WTC11 (cell line): ENCODE results near the gene LCTL. TPM values are rescaled to one million over a fixed set of nuclear protein-coding genes. Genes with fewer than 3 reads are reported as not detected.

Experiments used
- ATAC-seq: fragments of 200-7000 bp; cut with Tn5 transposase; 2 replicates; pipeline ENCODE4 v1.10.0; 2021; ENCODE audit warnings: mild to moderate bottlenecking, moderate library complexity
- CTCF ChIA-PET: fragments of 300-600 bp; sonication (Branson Sonifier 250); formaldehyde crosslinking; loops from one replicate; lab custom pipeline; 2021; ENCODE audit warnings: antibody characterized with exemption; lab: Charles Lee
- POLR2A ChIA-PET: fragments of 350-600 bp; sonication (Branson Sonifier 250); formaldehyde crosslinking; loops from one replicate; lab custom pipeline; 2021; ENCODE audit warnings: antibody characterized with exemption; lab: Charles Lee
- DNase-seq: peaks from one replicate; pipeline ENCODE4 v3.0.0; 2021; ENCODE audit warnings: low spot score
- H3K27ac Mint-ChIP-seq: 2 replicates; pipeline ENCODE4 v1.8.0; 2021; ENCODE audit warnings: mixed read lengths
- H3K27me3 Mint-ChIP-seq: 2 replicates; pipeline ENCODE4 v1.8.0; 2021; ENCODE audit warnings: low read depth, mild to moderate bottlenecking, moderate library complexity, mixed read lengths
- H3K36me3 Mint-ChIP-seq: 2 replicates; pipeline ENCODE4 v1.8.0; 2021; ENCODE audit warnings: mixed read lengths
- H3K4me1 Mint-ChIP-seq: 2 replicates; pipeline ENCODE4 v1.8.0; 2022; ENCODE audit warnings: mixed read lengths
- H3K4me3 Mint-ChIP-seq: 2 replicates; pipeline ENCODE4 v1.8.0; 2021; ENCODE audit warnings: mild to moderate bottlenecking, moderate library complexity, mixed read lengths
- H3K9me3 Mint-ChIP-seq: 2 replicates; pipeline ENCODE4 v1.8.0; 2021; ENCODE audit warnings: mixed read lengths
- CTCF ChIP-seq: fragments of 200-600 bp; IDR thresholded peaks from 2 replicates; pipeline ENCODE4 v1.8.0; 2022; ENCODE audit warnings: antibody characterized with exemption
- FOXP1 ChIP-seq: sonication (generic); formaldehyde crosslinking; IDR thresholded peaks from 2 replicates; pipeline ENCODE4 v1.8.0; 2022; ENCODE audit warnings: missing genetic modification reagents, mild to moderate bottlenecking, moderate library complexity, borderline replicate concordance
- HMGA2 ChIP-seq: fragments of 250-450 bp; sonication (Bioruptor Pico); IDR thresholded peaks from 2 replicates; pipeline ENCODE4 v1.4.0; 2021; ENCODE audit warnings: mild to moderate bottlenecking, moderate library complexity
- IRF2 ChIP-seq: sonication (generic); formaldehyde crosslinking; IDR thresholded peaks from 2 replicates; pipeline ENCODE4 v1.8.0; 2022; ENCODE audit warnings: low read depth, missing genetic modification reagents, borderline replicate concordance
- MLX ChIP-seq: sonication (generic); formaldehyde crosslinking; IDR thresholded peaks from 2 replicates; pipeline ENCODE4 v1.8.1; 2023; ENCODE audit warnings: mild to moderate bottlenecking, missing genetic modification reagents, moderate library complexity
- NFE2L1 ChIP-seq: sonication (generic); formaldehyde crosslinking; IDR thresholded peaks from 2 replicates; pipeline ENCODE4 v1.8.1; 2023; ENCODE audit warnings: missing genetic modification reagents
- NR2C2 ChIP-seq: sonication (generic); formaldehyde crosslinking; IDR thresholded peaks from 2 replicates; pipeline ENCODE4 v1.8.0; 2022; ENCODE audit warnings: mild to moderate bottlenecking, missing genetic modification reagents
- OVOL2 ChIP-seq: fragments of 250-450 bp; sonication (Bioruptor Pico); IDR thresholded peaks from 2 replicates; pipeline ENCODE4 v1.9.0; 2021; ENCODE audit warnings: mild to moderate bottlenecking, borderline replicate concordance
- SP1 ChIP-seq: sonication (generic); formaldehyde crosslinking; conservative IDR thresholded peaks from 2 replicates; pipeline ENCODE4 v1.8.1; 2022; ENCODE audit warnings: missing genetic modification reagents
- TEAD1 ChIP-seq: sonication (generic); formaldehyde crosslinking; IDR thresholded peaks from 2 replicates; pipeline ENCODE4 v1.8.0; 2022; ENCODE audit warnings: mild to moderate bottlenecking, missing genetic modification reagents
- TEAD4 ChIP-seq: sonication (generic); formaldehyde crosslinking; IDR thresholded peaks from 2 replicates; pipeline ENCODE4 v1.8.0; 2022; ENCODE audit warnings: mild to moderate bottlenecking, missing genetic modification reagents
- TP53 ChIP-seq: sonication (generic); formaldehyde crosslinking; IDR thresholded peaks from 2 replicates; pipeline ENCODE4 v1.8.1; 2023; ENCODE audit warnings: mild to moderate bottlenecking, missing genetic modification reagents
- ZNF121 ChIP-seq: sonication (generic); formaldehyde crosslinking; IDR thresholded peaks from 2 replicates; pipeline ENCODE4 v1.8.0; 2023; ENCODE audit warnings: missing genetic modification reagents
- ZNF219 ChIP-seq: sonication (generic); formaldehyde crosslinking; IDR thresholded peaks from 2 replicates; pipeline ENCODE4 v1.8.0; 2023; ENCODE audit warnings: missing genetic modification reagents, mild to moderate bottlenecking, borderline replicate concordance
- ZNF232 ChIP-seq: sonication (generic); formaldehyde crosslinking; IDR thresholded peaks from 2 replicates; pipeline ENCODE4 v1.8.0; 2022; ENCODE audit warnings: mild to moderate bottlenecking, missing genetic modification reagents
- ZNF281 ChIP-seq: sonication (generic); formaldehyde crosslinking; IDR thresholded peaks from 2 replicates; pipeline ENCODE4 v1.8.0; 2023; ENCODE audit warnings: mild to moderate bottlenecking, missing genetic modification reagents
- total RNA-seq: library from RNA; stranded (reverse); gene quantifications from 3 replicates; pipeline ENCODE4 v1.2.3, GENCODE V29; 2021
- TF ChIP-seq, protein P1 (sequence below): sonication (generic); formaldehyde crosslinking; IDR thresholded peaks from 2 replicates; pipeline ENCODE4 v1.8.1; 2023; ENCODE audit warnings: mild to moderate bottlenecking, moderate library complexity, missing genetic modification reagents
- TF ChIP-seq, protein P2 (sequence below): sonication (generic); formaldehyde crosslinking; IDR thresholded peaks from 2 replicates; pipeline ENCODE4 v1.8.1; 2022; ENCODE audit warnings: low read depth, missing genetic modification reagents, borderline replicate concordance
- TF ChIP-seq, protein P3 (sequence below): sonication (generic); formaldehyde crosslinking; conservative IDR thresholded peaks from 2 replicates; pipeline ENCODE4 v1.8.1; 2022; ENCODE audit warnings: mild to moderate bottlenecking, missing genetic modification reagents

Gene LCTL
- total RNA-seq, 1 experiment from 2014 or later = 2.2 TPM

DNA sequence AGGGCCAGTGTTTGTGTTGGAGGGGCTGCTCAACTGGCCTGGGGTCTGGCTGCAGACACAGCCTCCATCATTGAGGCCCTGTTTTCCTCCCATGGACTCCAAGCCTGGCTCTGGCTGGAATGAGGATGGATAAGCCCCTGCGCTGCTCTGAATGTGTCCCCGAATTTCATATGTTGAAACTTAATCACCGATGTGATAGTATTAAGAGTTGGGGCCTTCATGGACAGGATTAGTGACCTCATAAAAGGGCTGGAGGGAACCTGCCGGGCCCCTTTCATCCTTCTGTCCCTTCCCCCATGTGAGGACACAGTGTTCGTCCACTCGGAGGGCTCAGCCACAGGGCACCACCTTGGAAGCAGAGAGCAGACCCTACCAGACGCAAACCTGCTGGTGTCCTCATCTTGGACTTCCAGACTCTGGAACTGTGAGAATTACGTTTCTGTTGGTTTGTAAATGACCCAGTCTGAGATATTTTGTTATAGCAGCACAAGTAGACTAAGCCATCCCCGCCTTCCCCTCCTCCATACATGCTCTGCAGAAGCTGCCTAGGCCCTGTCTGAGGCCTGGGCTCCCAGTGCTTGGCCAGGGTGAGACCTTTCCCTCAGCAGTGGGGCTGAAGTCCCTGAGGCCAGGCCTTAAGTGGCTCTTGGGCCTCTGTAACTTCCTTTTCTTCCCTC, 3.8 kb upstream of the LCTL start (continued):
- TF ChIP-seq, protein P1, sequence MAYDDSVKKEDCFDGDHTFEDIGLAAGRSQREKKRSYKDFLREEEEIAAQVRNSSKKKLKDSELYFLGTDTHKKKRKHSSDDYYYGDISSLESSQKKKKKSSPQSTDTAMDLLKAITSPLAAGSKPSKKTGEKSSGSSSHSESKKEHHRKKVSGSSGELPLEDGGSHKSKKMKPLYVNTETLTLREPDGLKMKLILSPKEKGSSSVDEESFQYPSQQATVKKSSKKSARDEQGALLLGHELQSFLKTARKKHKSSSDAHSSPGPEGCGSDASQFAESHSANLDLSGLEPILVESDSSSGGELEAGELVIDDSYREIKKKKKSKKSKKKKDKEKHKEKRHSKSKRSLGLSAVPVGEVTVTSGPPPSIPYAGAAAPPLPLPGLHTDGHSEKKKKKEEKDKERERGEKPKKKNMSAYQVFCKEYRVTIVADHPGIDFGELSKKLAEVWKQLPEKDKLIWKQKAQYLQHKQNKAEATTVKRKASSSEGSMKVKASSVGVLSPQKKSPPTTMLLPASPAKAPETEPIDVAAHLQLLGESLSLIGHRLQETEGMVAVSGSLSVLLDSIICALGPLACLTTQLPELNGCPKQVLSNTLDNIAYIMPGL (CRISPR knock-in tag) = no peak

GRCh38 chr15:66567897-66568296, 2.1 kb upstream of the LCTL start:
- Mint-ChIP-seq H3K4me3 (no peak overlapping the region), H3K27ac (no peak overlapping the region), H3K36me3 (no peaks in the 10 kb centered on the region), H3K9me3 (no peaks in the 10 kb centered on the region), H3K4me1 (peaks cover 30% of the 10 kb centered on the region), H3K27me3 (no peaks in the 10 kb centered on the region)
- POLR2A ChIA-PET = no interaction called here
- CTCF ChIA-PET = interaction anchor here (0.9 to 2.6 kb wide), 3 partner anchors 69 to 206 kb away, joined by 4 to 11 read pairs (median 5); no protein-coding TSS in a partner anchor
- ATAC-seq (no peak), DNase-seq (no peak)
- TF ChIP-seq OVOL2 (CRISPR knock-in tag) (no peak), ZNF121 (CRISPR knock-in tag) (no peak), TEAD1 (CRISPR knock-in tag) (no peak), NR2C2 (CRISPR knock-in tag) (no peak), TP53 (CRISPR knock-in tag) (no peak), FOXP1 (CRISPR knock-in tag) (no peak), MLX (no peak)
- TF ChIP-seq, protein P2, sequence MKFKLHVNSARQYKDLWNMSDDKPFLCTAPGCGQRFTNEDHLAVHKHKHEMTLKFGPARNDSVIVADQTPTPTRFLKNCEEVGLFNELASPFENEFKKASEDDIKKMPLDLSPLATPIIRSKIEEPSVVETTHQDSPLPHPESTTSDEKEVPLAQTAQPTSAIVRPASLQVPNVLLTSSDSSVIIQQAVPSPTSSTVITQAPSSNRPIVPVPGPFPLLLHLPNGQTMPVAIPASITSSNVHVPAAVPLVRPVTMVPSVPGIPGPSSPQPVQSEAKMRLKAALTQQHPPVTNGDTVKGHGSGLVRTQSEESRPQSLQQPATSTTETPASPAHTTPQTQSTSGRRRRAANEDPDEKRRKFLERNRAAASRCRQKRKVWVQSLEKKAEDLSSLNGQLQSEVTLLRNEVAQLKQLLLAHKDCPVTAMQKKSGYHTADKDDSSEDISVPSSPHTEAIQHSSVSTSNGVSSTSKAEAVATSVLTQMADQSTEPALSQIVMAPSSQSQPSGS (CRISPR knock-in tag) = no peak

DNA sequence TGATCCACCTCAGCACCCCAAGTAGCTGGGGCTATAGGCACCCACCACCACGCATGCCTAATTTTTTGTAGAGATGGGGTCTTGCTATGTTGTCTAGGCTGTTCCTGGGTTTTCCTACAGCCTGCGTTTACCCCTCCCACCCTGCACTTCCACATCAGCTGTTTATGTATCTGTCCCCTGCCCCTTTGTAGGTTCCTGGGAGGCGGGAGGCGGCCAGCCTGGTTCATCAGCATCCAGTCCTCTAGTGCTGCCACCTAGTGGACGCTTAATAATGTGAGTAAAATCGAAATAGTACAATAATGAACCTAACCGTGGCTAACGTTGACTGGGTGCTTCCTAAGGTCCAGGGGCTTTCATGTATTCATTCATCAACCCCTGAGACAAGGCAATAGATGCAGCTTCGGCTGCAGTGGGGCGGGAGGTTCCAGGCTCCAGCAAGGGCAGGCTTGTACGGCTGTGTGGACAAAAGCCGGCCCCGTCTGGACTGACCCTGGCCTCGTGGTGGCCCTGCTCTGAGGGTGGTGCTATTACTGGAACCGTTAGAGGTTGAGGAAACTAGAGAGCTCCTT, 1.2 kb upstream of the LCTL start:
- no peaks in the 10 kb centered on the region for H3K9me3 Mint-ChIP-seq
- CTCF ChIA-PET = interaction anchor here (0.5 to 2.6 kb wide), 24 partner anchors 9 to 796 kb away, joined by 3 to 20 read pairs (median 5); partner anchors contain the start of genes SNAPC5 and ZWILCH
- peak; percentile 49 for ATAC-seq
- H3K4me3 Mint-ChIP-seq = peak overlapping the region; percentile 19; the same call in 1 of the 2 replicates
- peak overlapping the region; percentile 91 for H3K27ac Mint-ChIP-seq
- TF ChIP-seq ZNF232 (CRISPR knock-in tag) (no peak), ZNF121 (CRISPR knock-in tag) (peak; percentile 82), NFE2L1 (CRISPR knock-in tag) (no peak), CTCF (peak; percentile 63)
- H3K4me1 Mint-ChIP-seq = peaks cover 30% of the 10 kb centered on the region
- POLR2A ChIA-PET = no interaction called here
- H3K27me3 Mint-ChIP-seq = no peaks in the 10 kb centered on the region
- peak; percentile 77 for DNase-seq
- H3K36me3 Mint-ChIP-seq = no peaks in the 10 kb centered on the region

DNA sequence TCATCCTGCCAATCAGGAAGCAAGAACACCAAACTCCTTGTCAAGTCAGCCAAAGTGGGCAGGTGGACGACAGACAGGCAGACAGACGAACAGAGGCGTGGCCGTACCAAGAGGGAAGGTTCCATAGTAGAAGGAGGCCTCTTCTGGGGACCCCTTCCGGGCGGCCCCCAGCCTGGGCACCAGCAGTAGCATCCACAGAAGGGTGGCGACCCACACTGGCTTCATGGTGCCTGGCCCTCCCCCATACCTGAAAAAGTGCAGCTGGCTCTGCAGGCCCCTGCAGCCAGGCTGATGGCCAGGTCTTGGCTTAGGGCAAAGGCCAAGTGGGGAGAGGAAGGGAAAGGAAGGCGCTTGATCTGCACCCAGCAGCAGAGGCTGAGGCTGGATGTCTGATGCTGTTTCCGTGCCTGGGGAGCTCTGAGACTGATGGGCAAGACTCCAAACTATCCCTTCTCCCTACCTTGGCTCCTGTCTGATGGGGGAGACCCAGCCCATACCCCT, 607 bp downstream of the LCTL start:
- CTCF ChIA-PET = interaction anchor here (0.7 to 2.6 kb wide), 16 partner anchors 15 to 854 kb away, joined by 3 to 20 read pairs (median 4); partner anchors contain the start of genes SMAD6 and SNAPC5
- no peaks in the 10 kb centered on the region for H3K27me3 Mint-ChIP-seq
- H3K4me1 Mint-ChIP-seq = peaks cover 30% of the 10 kb centered on the region
- no peaks in the 10 kb centered on the region for H3K9me3 Mint-ChIP-seq
- peak overlapping the region; percentile 51 for H3K4me3 Mint-ChIP-seq
- H3K27ac Mint-ChIP-seq = no peak overlapping the region
- DNase-seq = no peak
- H3K36me3 Mint-ChIP-seq = no peaks in the 10 kb centered on the region
- peak; percentile 15 for ATAC-seq
- POLR2A ChIA-PET = no interaction called here
- TF ChIP-seq TEAD4 = no peak
- no peak for TF ChIP-seq HMGA2
- TF ChIP-seq SP1 (CRISPR knock-in tag) = no peak
- TF ChIP-seq, protein P3, sequence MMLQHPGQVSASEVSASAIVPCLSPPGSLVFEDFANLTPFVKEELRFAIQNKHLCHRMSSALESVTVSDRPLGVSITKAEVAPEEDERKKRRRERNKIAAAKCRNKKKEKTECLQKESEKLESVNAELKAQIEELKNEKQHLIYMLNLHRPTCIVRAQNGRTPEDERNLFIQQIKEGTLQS = no peak
- TF ChIP-seq ZNF219 (CRISPR knock-in tag) = no peak
- no peak for TF ChIP-seq TP53 (CRISPR knock-in tag)
- TF ChIP-seq IRF2 (CRISPR knock-in tag) = no peak
- TF ChIP-seq ZNF281 (CRISPR knock-in tag) = no peak
